Measurements from ENCODE around the gene TCP11L1.
"Not testable (repeated sequence)": the region's sequence is repeated elsewhere in the genome, so short reads cannot be mapped to it uniquely, and the experiment has no call there.

TCP11L1 gene

GRCh38 chr11:33043221-33043830 lies 4.0 kb downstream of the TCP11L1 start:
- TF ChIP-seq CTCF (IDR thresholded peaks at IDR 0.05; ENCODE audit: control insufficient read depth, insufficient read depth, low read depth, low read length, missing control alignments) = no peak
- H3K4me3 ChIP-seq (ENCODE audit: control insufficient read depth, low read depth, low read length) = no peak overlapping the region
- no peak for DNase-seq (ENCODE audit: low read depth)

GRCh38 chr11:33044285-33044756 lies 4.9 kb downstream of the TCP11L1 start:
- H3K4me3 ChIP-seq (ENCODE audit: control insufficient read depth, low read depth, low read length) = no peak overlapping the region
- no peak for TF ChIP-seq CTCF (IDR thresholded peaks at IDR 0.05; ENCODE audit: control insufficient read depth, insufficient read depth, low read depth, low read length, missing control alignments)
- no peak for DNase-seq (ENCODE audit: low read depth)

- no peak for TF ChIP-seq CTCF (IDR thresholded peaks at IDR 0.05; ENCODE audit: control insufficient read depth, insufficient read depth, low read depth, low read length, missing control alignments)
- no peak overlapping the region for H3K4me3 ChIP-seq (ENCODE audit: control insufficient read depth, low read depth, low read length)
- DNase-seq (ENCODE audit: low read depth) = no peak
Observed at GRCh38 chr11:33045551-33046255, 6.3 kb downstream of the TCP11L1 start.

GRCh38 chr11:33048701-33049100 lies 9.3 kb downstream of the TCP11L1 start:
- DNase-seq (ENCODE audit: low read depth); H3K4me3 ChIP-seq (ENCODE audit: control insufficient read depth, low read depth, low read length): not testable (repeated sequence)

- not testable (repeated sequence) for DNase-seq (ENCODE audit: low read depth)
Observed at GRCh38 chr11:33049565-33050408, 10.4 kb downstream of the TCP11L1 start.

GRCh38 chr11:33052231-33052630 lies 12.9 kb downstream of the TCP11L1 start:
- no peak for DNase-seq (ENCODE audit: low read depth)
- no peak overlapping the region for H3K4me3 ChIP-seq (ENCODE audit: control insufficient read depth, low read depth, low read length)
- no peak for TF ChIP-seq CTCF (IDR thresholded peaks at IDR 0.05; ENCODE audit: control insufficient read depth, insufficient read depth, low read depth, low read length, missing control alignments)

More at GRCh38 chr11:33049565-33050408, 10.4 kb downstream of the TCP11L1 start:
- H3K4me3 ChIP-seq (ENCODE audit: control insufficient read depth, low read depth, low read length) = not testable (repeated sequence)

GRCh38 chr11:33055375-33055774 lies 16.0 kb downstream of the TCP11L1 start:
- no peak for TF ChIP-seq CTCF (IDR thresholded peaks at IDR 0.05; ENCODE audit: control insufficient read depth, insufficient read depth, low read depth, low read length, missing control alignments)
- no peak overlapping the region for H3K4me3 ChIP-seq (ENCODE audit: control insufficient read depth, low read depth, low read length)
- DNase-seq (ENCODE audit: low read depth) = no peak

Data from AG09309 (cell line).